Upper lobe of left lung (tissue), 6 donors: ENCODE data around the gene ANKRD13B. TPM values are rescaled to one million over a fixed set of nuclear protein-coding genes. Genes with fewer than 3 reads are reported as not detected.
A peak's percentile ranks its signal among the peaks of the same experiment; 100 is the strongest.
"Not testable (repeated sequence)": the region's sequence is repeated elsewhere in the genome, so short reads cannot be mapped to it uniquely, and the experiment has no call there.

Source experiments
- ATAC-seq, 2 donors: fragments of 200-7000 bp; cut with Tn5 transposase; one replicate each; pipeline ENCODE4 v1.9.1; 2022; ENCODE audit warnings: mild to moderate bottlenecking in 2 of 2, moderate library complexity in 2 of 2; ENCODE audit not compliant: low FRiP score in 2 of 2
- DNase-seq, 2 donors: peaks; one replicate each; pipeline ENCODE4 v3.0.0-alpha.2; 2019 to 2020
- H3K27ac ChIP-seq, 4 donors: fragments of 200-600 bp; sonication (generic); one replicate each; pipeline ENCODE4 v1.5.1; 2016 to 2019
- H3K27me3 ChIP-seq, 4 donors: fragments of 200-600 bp; sonication (generic); one replicate each; pipeline ENCODE4 v1.5.1; 2017 to 2019
- H3K36me3 ChIP-seq, 4 donors: fragments of 200-600 bp; sonication (generic); one replicate each; pipeline ENCODE4 v1.5.1; 2016 to 2019
- H3K4me1 ChIP-seq, 4 donors: fragments of 200-600 bp; sonication (generic); one replicate each; pipeline ENCODE4 v1.5.1; 2018 to 2019
- H3K4me3 ChIP-seq, 4 donors: fragments of 200-600 bp; sonication (generic); one replicate each; pipeline ENCODE4 v1.5.1; 2017 to 2019; ENCODE audit warnings: mild to moderate bottlenecking in 2 of 4, moderate library complexity in 1 of 4
- H3K9me3 ChIP-seq, 4 donors: fragments of 200-600 bp; sonication (generic); one replicate each; pipeline ENCODE4 v1.5.1; 2018 to 2019
- EP300 ChIP-seq, 4 donors: sonication (generic); formaldehyde crosslinking; IDR thresholded peaks; one replicate each; pipeline ENCODE4 v1.5.1; 2017; ENCODE audit warnings: antibody characterized with exemption in 4 of 4, control low read depth in 2 of 4
- POLR2A ChIP-seq, 4 donors: fragments of 450-650 bp; IDR thresholded peaks; one replicate each; pipeline ENCODE4 v1.5.1; 2016 to 2017; ENCODE audit warnings: antibody characterized with exemption in 4 of 4, mild to moderate bottlenecking in 2 of 4
- POLR2AphosphoS5 ChIP-seq, 2 donors: sonication (generic); formaldehyde crosslinking; IDR thresholded peaks; one replicate each; pipeline ENCODE4 v1.5.1; 2017; ENCODE audit warnings: antibody characterized with exemption in 2 of 2
- WGBS, 2 donors: methylation state at CpG; one replicate each; pipeline ENCODE4 v1.1.5; 2017 to 2018; 5-methylcytosine and 5-hydroxymethylcytosine counted together
- total RNA-seq, 6 donors: library from RNA; depleted of rRNA in 4 of 6; stranded (reverse); fragments of >200 nt in 4 of 6; gene quantifications; one replicate each; pipeline versions ENCODE4 v1.1.0 to v1.2.1, GENCODE V29; 2016 to 2021
- TF ChIP-seq, protein P1 (sequence below), 6 experiments: fragments of 450-650 bp in 4 of 6; fragments of 200-600 bp in 2 of 6; sonication (generic) in 2 of 6; IDR thresholded peaks; one replicate each; pipeline ENCODE4 v1.5.1; 2016 to 2019; ENCODE audit warnings: antibody characterized with exemption in 6 of 6
- donor health status: DM: no; HTN: no; CAD: no; lungs with moderate emphysema.
- donor health status: DM: no; HTN: yes; CAD: no; lungs with severe emphysema.

Gene ANKRD13B
- total RNA-seq, 6 donors from 2014 or later = 1.5 to 24.1 (median 3.9) TPM

DNA sequence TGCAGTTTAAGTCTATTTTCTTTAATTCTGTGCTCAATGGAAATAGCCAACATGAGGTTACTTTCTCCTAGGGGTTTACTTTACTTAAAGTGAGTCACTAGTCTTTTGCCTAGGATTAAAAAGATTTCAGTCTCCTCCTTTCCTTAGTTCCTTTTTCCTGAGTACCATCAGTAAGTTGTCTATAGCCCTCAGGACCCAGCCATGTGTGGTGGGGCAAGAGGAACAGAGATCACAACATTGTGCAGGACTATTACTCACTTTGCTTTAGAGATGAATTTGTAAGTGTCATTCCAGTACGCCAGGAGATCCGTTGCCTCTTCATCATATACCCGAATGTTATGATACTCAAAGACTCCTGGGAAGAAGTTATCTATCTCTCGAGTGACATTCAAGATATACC, 57.5 kb downstream of the ANKRD13B start:
- WGBS, 2 donors = 75 to 83% methylated on average over 4 of the region's 4 CpGs

DNA sequence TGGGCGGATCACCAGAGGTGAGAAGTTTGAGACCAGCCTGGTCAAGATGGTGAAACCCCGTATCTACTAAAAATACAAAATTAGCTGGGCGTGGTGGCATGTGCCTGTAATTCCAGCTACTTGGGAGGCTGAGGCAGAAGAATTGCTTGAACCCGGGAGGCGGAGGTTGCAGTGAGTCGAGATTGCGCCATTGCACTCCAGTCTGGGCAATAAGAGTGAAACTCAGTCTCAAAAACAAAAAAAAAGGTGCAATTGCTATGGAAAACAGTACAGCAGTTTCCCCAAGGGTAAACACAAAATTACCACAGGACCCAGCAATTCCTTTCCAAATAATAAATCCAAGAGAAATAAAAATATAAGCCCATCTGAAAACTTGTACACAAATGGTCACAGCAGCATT, 59.0 kb downstream of the ANKRD13B start:
- H3K4me3 ChIP-seq, H3K27ac ChIP-seq, H3K4me1 ChIP-seq, ATAC-seq, H3K9me3 ChIP-seq, DNase-seq, H3K27me3 ChIP-seq: not testable (repeated sequence)
- H3K36me3 ChIP-seq = peaks cover 7 to 75% (median 26%) of the 10 kb centered on the region in 4 donors
- WGBS, 2 donors = 97 to 99% methylated on average over 7 of the region's 7 CpGs

More for the DNA sequence above, 57.5 kb downstream of the ANKRD13B start:
- no peak for TF ChIP-seq POLR2A (IDR thresholded peaks at IDR 0.05)
- no peak for TF ChIP-seq EP300 (IDR thresholded peaks at IDR 0.05)
- no peak for TF ChIP-seq POLR2AphosphoS5 (IDR thresholded peaks at IDR 0.05)
- TF ChIP-seq, protein P1, sequence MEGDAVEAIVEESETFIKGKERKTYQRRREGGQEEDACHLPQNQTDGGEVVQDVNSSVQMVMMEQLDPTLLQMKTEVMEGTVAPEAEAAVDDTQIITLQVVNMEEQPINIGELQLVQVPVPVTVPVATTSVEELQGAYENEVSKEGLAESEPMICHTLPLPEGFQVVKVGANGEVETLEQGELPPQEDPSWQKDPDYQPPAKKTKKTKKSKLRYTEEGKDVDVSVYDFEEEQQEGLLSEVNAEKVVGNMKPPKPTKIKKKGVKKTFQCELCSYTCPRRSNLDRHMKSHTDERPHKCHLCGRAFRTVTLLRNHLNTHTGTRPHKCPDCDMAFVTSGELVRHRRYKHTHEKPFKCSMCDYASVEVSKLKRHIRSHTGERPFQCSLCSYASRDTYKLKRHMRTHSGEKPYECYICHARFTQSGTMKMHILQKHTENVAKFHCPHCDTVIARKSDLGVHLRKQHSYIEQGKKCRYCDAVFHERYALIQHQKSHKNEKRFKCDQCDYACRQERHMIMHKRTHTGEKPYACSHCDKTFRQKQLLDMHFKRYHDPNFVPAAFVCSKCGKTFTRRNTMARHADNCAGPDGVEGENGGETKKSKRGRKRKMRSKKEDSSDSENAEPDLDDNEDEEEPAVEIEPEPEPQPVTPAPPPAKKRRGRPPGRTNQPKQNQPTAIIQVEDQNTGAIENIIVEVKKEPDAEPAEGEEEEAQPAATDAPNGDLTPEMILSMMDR (IDR thresholded peaks at IDR 0.05) = no peak
- H3K4me3 ChIP-seq = no peak overlapping the region
- no peak for DNase-seq
- no peaks in the 10 kb centered on the region for H3K9me3 ChIP-seq
- no peak for ATAC-seq
- H3K36me3 ChIP-seq = peaks cover 1 to 71% (median 22%) of the 10 kb centered on the region in 4 donors
- H3K4me1 ChIP-seq = peaks cover 7 to 11% (median 10%) of the 10 kb centered on the region in 4 donors
- peak overlapping the region in 2 of 4 donors; percentile 40 to 56 for H3K27ac ChIP-seq
- H3K27me3 ChIP-seq = no peaks in the 10 kb centered on the region

GRCh38 chr17:29652976-29653375, 60.0 kb downstream of the ANKRD13B start:
- no peaks in the 10 kb centered on the region for H3K27me3 ChIP-seq
- no peaks in the 10 kb centered on the region for H3K4me1 ChIP-seq
- DNase-seq (no peak), ATAC-seq (no peak)
- H3K9me3 ChIP-seq = no peaks in the 10 kb centered on the region
- H3K27ac ChIP-seq = no peak overlapping the region
- peaks cover 7 to 65% (median 21%) of the 10 kb centered on the region in 4 donors for H3K36me3 ChIP-seq
- no peak for TF ChIP-seq EP300 (IDR thresholded peaks at IDR 0.05)
- TF ChIP-seq POLR2A (IDR thresholded peaks at IDR 0.05) = no peak
- no peak for TF ChIP-seq POLR2AphosphoS5 (IDR thresholded peaks at IDR 0.05)
- TF ChIP-seq, protein P1 (IDR thresholded peaks at IDR 0.05) = no peak
- H3K4me3 ChIP-seq = no peak overlapping the region

- no peaks in the 10 kb centered on the region for H3K27me3 ChIP-seq
- peak overlapping the region in 1 of 4 donors; percentile 40 for H3K27ac ChIP-seq
- DNase-seq = no peak
- H3K4me3 ChIP-seq = no peak overlapping the region
- TF ChIP-seq POLR2A (IDR thresholded peaks at IDR 0.05) = no peak
- ATAC-seq = no peak
- H3K9me3 ChIP-seq = no peaks in the 10 kb centered on the region
- peaks cover 4 to 56% (median 17%) of the 10 kb centered on the region in 4 donors for H3K36me3 ChIP-seq
- WGBS, 2 donors = 56 to 82% methylated on average over 1 of the region's 1 CpG
- no peaks in the 10 kb centered on the region for H3K4me1 ChIP-seq
These were observed 61.2 kb downstream of the ANKRD13B start for GRCh38 chr17:29653995-29654714.

GRCh38 chr17:29655323-29655722, 62.4 kb downstream of the ANKRD13B start:
- ATAC-seq (no peak), DNase-seq (no peak)
- Histone ChIP-seq H3K4me1 (peaks cover 0 to 6% (median 0%) of the 10 kb centered on the region in 4 donors), H3K4me3 (no peak overlapping the region), H3K9me3 (no peaks in the 10 kb centered on the region), H3K27ac (no peak overlapping the region), H3K36me3 (peaks cover 4 to 57% (median 16%) of the 10 kb centered on the region in 4 donors), H3K27me3 (no peaks in the 10 kb centered on the region)
- WGBS, 2 donors = 96% methylated on average over 6 of the region's 6 CpGs
- TF ChIP-seq EP300 (IDR thresholded peaks at IDR 0.05) (no peak), POLR2AphosphoS5 (IDR thresholded peaks at IDR 0.05) (no peak), POLR2A (IDR thresholded peaks at IDR 0.05) (no peak)
- TF ChIP-seq, protein P1 (IDR thresholded peaks at IDR 0.05) = no peak

DNA sequence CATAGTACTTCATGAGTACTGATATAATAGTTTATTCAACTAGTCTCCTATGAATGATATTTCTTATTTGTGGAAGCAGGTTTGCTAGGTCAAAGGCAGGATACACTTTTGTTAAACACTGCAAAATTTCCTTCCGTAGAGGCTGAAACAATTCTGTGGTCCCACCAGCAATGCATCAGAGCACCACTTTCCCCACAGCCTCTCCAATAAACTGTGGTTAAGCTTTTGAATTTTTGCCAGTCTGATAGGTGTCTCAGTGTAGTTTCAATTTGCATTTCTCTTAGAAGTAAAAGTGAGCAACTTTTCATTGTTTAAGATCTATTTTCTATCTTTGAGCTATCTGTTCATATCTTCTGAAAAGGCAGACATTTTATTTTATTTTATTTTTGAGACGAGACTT, 66.2 kb downstream of the ANKRD13B start:
- DNase-seq (no peak), ATAC-seq (no peak)
- no peaks in the 10 kb centered on the region for H3K9me3 ChIP-seq
- H3K4me1 ChIP-seq = peaks cover 9 to 14% (median 12%) of the 10 kb centered on the region in 4 donors
- no peak for TF ChIP-seq EP300 (IDR thresholded peaks at IDR 0.05)
- TF ChIP-seq POLR2AphosphoS5 (IDR thresholded peaks at IDR 0.05) = no peak
- TF ChIP-seq, protein P1 (IDR thresholded peaks at IDR 0.05) = no peak
- TF ChIP-seq POLR2A (IDR thresholded peaks at IDR 0.05) = no peak
- H3K36me3 ChIP-seq = peaks cover 4 to 49% (median 20%) of the 10 kb centered on the region in 4 donors
- H3K4me3 ChIP-seq = no peak overlapping the region
- H3K27me3 ChIP-seq = no peaks in the 10 kb centered on the region
- 58 to 63% methylated on average over 2 of the region's 2 CpGs for WGBS, 2 donors
- H3K27ac ChIP-seq = peak overlapping the region in 2 of 4 donors; percentile 4 to 8
